HepG2 (cell line): ENCODE results near the gene TSPAN9. TPM values are rescaled to one million over a fixed set of nuclear protein-coding genes. Genes with fewer than 3 reads are reported as not detected.

Experiments used
- ATAC-seq: fragments of 200-7000 bp; cut with Tn5 transposase; 3 replicates; pipeline ENCODE4 v1.9.1; 2020; ENCODE audit warnings: mild to moderate bottlenecking, moderate library complexity
- BruUV-seq: library from RNA; stranded (reverse); fragments of 400-500 nt; replicated peaks from 2 replicates; lab custom pipeline; 2021; lab: Mats Ljungman, UMichigan
- CTCF ChIA-PET: fragments of 300-600 bp; formaldehyde crosslinking; extraction: SDS; loops from one replicate; lab custom pipeline; 2021; ENCODE audit warnings: low total read pairs, inconsistent platforms, low intra/inter-chr PET ratio; lab: Yijun Ruan, JAX
- POLR2A ChIA-PET: fragments of 350-600 bp; sonication (Branson Sonifier 250); formaldehyde crosslinking; loops from one replicate; lab custom pipeline; 2020; ENCODE audit warnings: antibody characterized with exemption, inconsistent platforms; lab: Yijun Ruan, JAX
- DNase-seq: peaks from one replicate; pipeline ENCODE4 v3.0.0-alpha.2; 2015; ENCODE audit warnings: low spot score
- FAIRE-seq: peaks from 3 replicates; lab custom pipeline; 2011; peaks lifted over from hg19 to GRCh38; lab: Jason Lieb, UNC
- H2AFZ ChIP-seq: one replicate; pipeline ENCODE4 v1.6.1; 2011; ENCODE audit warnings: low read length, inconsistent platforms
- H3K27ac ChIP-seq: fragments of 300-600 bp; 3 replicates; pipeline ENCODE4 v1.8.0; 2011; ENCODE audit warnings: mixed run types, mild to moderate bottlenecking, mixed read lengths, low read length, inconsistent platforms; ENCODE audit not compliant: insufficient read depth; ENCODE audit errors: extremely low read length
- H3K27me3 ChIP-seq, 2 experiments: fragments of 200-600 bp in 1 of 2; 2 replicates in 1 of 2; 3 replicates in 1 of 2; pipeline versions ENCODE4 v1.6.0 to v1.8.0; 2011; ENCODE audit warnings: low read length in 2 of 2, mild to moderate bottlenecking in 2 of 2, moderate library complexity in 2 of 2, inconsistent platforms in 1 of 2; ENCODE audit not compliant: insufficient read depth in 2 of 2, control insufficient read depth in 1 of 2
- H3K36me3 ChIP-seq, 2 experiments: fragments of 200-600 bp in 1 of 2; replicated peaks in 1 of 2; 2 replicates in 1 of 2; 3 replicates in 1 of 2; pipeline versions ENCODE4 v1.5.1 to v1.8.0; 2011; ENCODE audit warnings: low read length in 2 of 2, inconsistent platforms in 1 of 2; ENCODE audit not compliant: insufficient read depth in 2 of 2, control insufficient read depth in 1 of 2
- H3K4me1 ChIP-seq: 2 replicates; pipeline ENCODE4 v1.5.1; 2012; ENCODE audit warnings: low read length, inconsistent platforms; ENCODE audit not compliant: insufficient read depth
- H3K4me2 ChIP-seq: 2 replicates; pipeline ENCODE4 v1.6.0; 2011; ENCODE audit warnings: low read depth, low read length, inconsistent platforms
- H3K4me3 ChIP-seq, 3 experiments: fragments of 200-600 bp in 1 of 3; sonication (generic), shearing (Covaris generic) in 1 of 3; replicated peaks in 1 of 3; 2 replicates each; pipeline ENCODE4 v1.5.1; 2011 to 2016; ENCODE audit warnings: low read length in 3 of 3, inconsistent platforms in 2 of 3, low read depth in 2 of 3, mild to moderate bottlenecking in 2 of 3, control low read depth in 1 of 3, mixed read lengths in 1 of 3; ENCODE audit not compliant: insufficient read depth in 1 of 3
- H3K79me2 ChIP-seq: one replicate; pipeline ENCODE4 v1.6.1; 2011; ENCODE audit warnings: low read length, inconsistent platforms; ENCODE audit not compliant: insufficient read depth
- H3K9ac ChIP-seq: 2 replicates; pipeline ENCODE4 v1.6.0; 2011; ENCODE audit warnings: mild to moderate bottlenecking, low read depth, low read length, inconsistent platforms; ENCODE audit not compliant: insufficient read depth
- H3K9me3 ChIP-seq: 2 replicates; pipeline ENCODE4 v1.5.1; 2012; ENCODE audit warnings: mild to moderate bottlenecking, low read length
- H4K20me1 ChIP-seq: 2 replicates; pipeline ENCODE4 v1.6.0; 2011; ENCODE audit warnings: inconsistent platforms, mild to moderate bottlenecking, low read length, moderate library complexity; ENCODE audit not compliant: insufficient read depth
- ATF4 ChIP-seq, 2 experiments: fragments of 450-650 bp in 1 of 2; sonication (generic) in 1 of 2; formaldehyde crosslinking; IDR thresholded peaks; 2 replicates each; pipeline versions ENCODE4 v1.5.0 to v1.8.0; 2020 to 2022; ENCODE audit warnings: mild to moderate bottlenecking in 1 of 2, missing genetic modification reagents in 1 of 2
- CREB1 ChIP-seq, 2 experiments: fragments of 450-650 bp in 1 of 2; IDR thresholded peaks; 2 replicates each; pipeline ENCODE4 v1.6.1; 2016 to 2017; ENCODE audit warnings: control low read depth in 1 of 2, mild to moderate bottlenecking in 1 of 2, missing compliant biosample characterization in 1 of 2, missing genetic modification characterization in 1 of 2
- EP300 ChIP-seq, 3 experiments: sonication (generic) in 1 of 3; formaldehyde crosslinking in 1 of 3; IDR thresholded peaks; 2 replicates each; pipeline versions ENCODE4 v1.5.1 to v1.6.1; 2011 to 2020; ENCODE audit warnings: low read depth in 2 of 3, low read length in 2 of 3, borderline replicate concordance in 1 of 3, improper control_type of control experiment in 1 of 3, mild to moderate bottlenecking in 1 of 3, missing genetic modification reagents in 1 of 3, moderate library complexity in 1 of 3
- FOXP1 ChIP-seq, 2 experiments: fragments of 450-650 bp in 1 of 2; IDR thresholded peaks; 2 replicates each; pipeline ENCODE4 v1.6.1; 2017 to 2018; ENCODE audit warnings: antibody characterized with exemption in 1 of 2
- KLF16 ChIP-seq, 2 experiments: sonication (generic) in 1 of 2; formaldehyde crosslinking in 1 of 2; IDR thresholded peaks; 2 replicates each; pipeline versions ENCODE4 v1.6.1 to v1.8.0; 2016 to 2023; ENCODE audit warnings: missing genetic modification reagents in 2 of 2, missing compliant biosample characterization in 1 of 2
- KLF9 ChIP-seq: IDR thresholded peaks from 2 replicates; pipeline ENCODE4 v1.6.1; 2016; ENCODE audit warnings: low read depth
- PHB2 ChIP-seq: fragments of 450-650 bp; IDR thresholded peaks from 2 replicates; pipeline ENCODE4 v1.6.1; 2018; ENCODE audit not compliant: partially characterized antibody
- RELA ChIP-seq: sonication (generic); formaldehyde crosslinking; IDR thresholded peaks from 2 replicates; pipeline ENCODE4 v1.4.0; 2020; ENCODE audit warnings: missing genetic modification reagents
- TBL1XR1 ChIP-seq: fragments of 150-350 bp; IDR thresholded peaks from 2 replicates; pipeline ENCODE4 v1.6.1; 2014; ENCODE audit warnings: borderline replicate concordance, low read length; ENCODE audit not compliant: partially characterized antibody
- TBX3 ChIP-seq: fragments of 450-650 bp; IDR thresholded peaks from 2 replicates; pipeline ENCODE4 v1.6.1; 2017; ENCODE audit warnings: antibody characterized with exemption, mild to moderate bottlenecking, inconsistent platforms, borderline replicate concordance
- THAP11 ChIP-seq: IDR thresholded peaks from 2 replicates; pipeline ENCODE4 v1.6.1; 2016; ENCODE audit warnings: missing biosample characterization, missing genetic modification reagents
- THYN1 ChIP-seq: sonication (generic); formaldehyde crosslinking; IDR thresholded peaks from 2 replicates; pipeline ENCODE4 v1.8.1; 2023; ENCODE audit warnings: low read depth, mild to moderate bottlenecking, moderate library complexity, missing genetic modification reagents, borderline replicate concordance
- XBP1 ChIP-seq: sonication (generic); formaldehyde crosslinking; IDR thresholded peaks from 2 replicates; pipeline ENCODE4 v1.5.0; 2020; ENCODE audit warnings: missing genetic modification reagents
- ZHX1 ChIP-seq: sonication (generic); formaldehyde crosslinking; IDR thresholded peaks from 2 replicates; pipeline ENCODE4 v1.8.1; 2022; ENCODE audit warnings: low read depth, mild to moderate bottlenecking, missing genetic modification reagents
- ZNF235 ChIP-seq: sonication (generic); formaldehyde crosslinking; IDR thresholded peaks from 2 replicates; pipeline ENCODE4 v1.8.1; 2023; ENCODE audit warnings: mild to moderate bottlenecking, missing genetic modification reagents, borderline replicate concordance
- WGBS: methylation state at CpG from one replicate; pipeline ENCODE4 v1.1.6; 2017; ENCODE audit warnings: low lambda C conversion rate; 5-methylcytosine and 5-hydroxymethylcytosine counted together
- in situ Hi-C: cut with HindIII; loops from 2 replicates; pipeline ENCODE4 v1.10.0; 2017; ENCODE audit warnings: low pct_unique_long_range_greater_than_20kb; ENCODE audit not compliant: extremely low pct_ligation_motif_present
- intact Hi-C: fragments of 100-400 bp; cut with micrococcal nuclease; formaldehyde crosslinking; loops from one replicate; pipeline ENCODE4 v1.10.0; 2022; ENCODE audit not compliant: unreplicated experiment
- polyA plus RNA-seq, 8 experiments: library from polyadenylated mRNA; depleted of rRNA in 3 of 8; stranded (reverse) in 7 of 8; unstranded in 1 of 8; fragments of >200 nt; fragmentation: Illumina TruSeq in 4 of 8; extraction: Trizol in 4 of 8; gene quantifications; 2 replicates each; pipeline versions ENCODE4 v1.2.1 to v1.2.3, GENCODE V29; 2011 to 2016; ENCODE audit warnings: low read depth in 4 of 8, missing spikeins in 1 of 8, mixed read lengths in 1 of 8; ENCODE audit not compliant: insufficient read depth in 1 of 8
- total RNA-seq, 5 experiments: library from RNA; depleted of rRNA; stranded (reverse); fragments of >200 nt; fragmentation: Illumina TruSeq; extraction: Trizol; gene quantifications; 2 replicates each; pipeline ENCODE4 v1.2.3, GENCODE V29; 2016; ENCODE audit warnings: low read depth in 1 of 5
- TF ChIP-seq, protein P1 (sequence below): sonication (generic); formaldehyde crosslinking; conservative IDR thresholded peaks from 2 replicates; pipeline ENCODE4 v1.8.0; 2022; ENCODE audit warnings: missing genetic modification reagents

Gene TSPAN9
- total and polyA plus RNA-seq, 2 of the 13 experiments (the other 11 are each of a cell fraction or from before 2014, with no cell fraction given): 18.1 to 42.3 TPM

- TF ChIP-seq ZHX1 (CRISPR knock-in tag) (no peak), THAP11 (CRISPR knock-in tag) (no peak), CREB1 (IDR thresholded peaks at IDR 0.05) (no peak), CREB1 (CRISPR knock-in tag; IDR thresholded peaks at IDR 0.05) (no peak), XBP1 (CRISPR knock-in tag) (no peak), ATF4 (CRISPR knock-in tag; IDR thresholded peaks at IDR 0.05) (no peak)
These were observed 142.1 kb downstream of the TSPAN9 start (continued) for GRCh38 chr12:3219233-3219632.

DNA sequence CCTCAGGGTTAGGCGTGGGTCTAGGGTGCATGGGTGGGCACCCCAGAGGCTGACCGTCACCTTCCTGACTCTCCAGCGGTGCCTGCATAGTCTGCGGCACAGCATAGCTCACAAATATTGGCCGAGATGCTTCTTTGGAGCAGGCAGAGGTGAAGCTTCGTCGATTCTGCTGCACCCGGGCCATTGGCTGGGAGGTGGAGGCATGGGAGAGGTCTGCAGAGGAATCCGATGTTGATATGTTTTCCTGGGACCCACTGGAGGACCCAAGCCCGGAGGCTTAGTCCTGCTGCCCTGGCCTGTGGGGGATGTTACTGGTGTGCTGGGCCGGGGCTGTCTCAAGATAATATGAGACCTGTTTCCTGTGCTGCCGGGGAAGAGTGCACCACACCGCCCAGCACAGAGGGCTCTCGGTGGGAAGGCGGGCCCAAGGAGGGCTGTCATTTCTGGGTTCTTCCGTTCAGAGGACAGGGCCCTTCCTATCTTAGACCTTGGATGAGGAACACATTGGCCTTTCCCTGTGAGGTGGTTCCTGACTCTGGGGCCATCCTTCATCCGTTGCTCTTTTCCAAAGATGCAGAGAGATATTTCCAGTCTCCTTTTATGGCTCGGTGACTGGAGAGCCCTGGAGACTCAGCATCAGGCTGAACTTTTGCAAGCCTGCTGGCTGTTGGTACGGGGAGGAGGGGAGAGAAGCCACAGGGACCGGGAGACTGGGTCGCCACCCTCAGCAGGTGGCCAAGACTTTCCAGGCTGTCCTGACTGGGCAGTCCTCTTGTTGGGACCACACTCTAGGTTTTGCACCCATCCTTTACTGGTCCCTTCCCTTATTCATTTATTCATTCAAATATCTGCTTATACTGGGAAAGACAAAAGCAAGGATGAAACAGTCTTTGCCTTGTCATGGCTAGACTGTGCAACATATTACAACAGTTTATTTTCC is 143.5 kb downstream of the TSPAN9 start:
- DNase-seq (no peak), FAIRE-seq (no peak), ATAC-seq (no peak)
- CTCF ChIA-PET: no interaction called here
- Histone ChIP-seq H3K27me3 (no peaks in the 10 kb centered on the region), H3K79me2 (no peaks in the 10 kb centered on the region), H3K4me1 (no peaks in the 10 kb centered on the region), H4K20me1 (peaks cover 3% of the 10 kb centered on the region; the same call in 1 of the 2 replicates), H2AFZ (no peak overlapping the region), H3K9ac (no peak overlapping the region), H3K4me3 (no peak overlapping the region), H3K9me3 (no peaks in the 10 kb centered on the region), H3K36me3 (peaks cover 1 to 2% of the 10 kb centered on the region in 2 experiments; a peak in 2 of 5 replicates), H3K4me2 (no peak overlapping the region), H3K27ac (no peak overlapping the region)
- no TSS peak for BruUV-seq
- intact Hi-C loops (no loop called here), in situ Hi-C loops (no loop called here)
- POLR2A ChIA-PET: no interaction called here
- WGBS: 94% methylated on average over 11 of the region's 21 CpGs
- TF ChIP-seq KLF9 (CRISPR knock-in tag) (no peak), FOXP1 (IDR thresholded peaks at IDR 0.05) (no peak), FOXP1 (CRISPR knock-in tag; IDR thresholded peaks at IDR 0.05) (no peak), TBL1XR1 (no peak), KLF16 (CRISPR knock-in tag; IDR thresholded peaks at IDR 0.05) (no peak), PHB2 (no peak), ZNF235 (CRISPR knock-in tag) (no peak), EP300 (IDR thresholded peaks at IDR 0.05; ENCODE audit: low read depth in 2 of 2, low read length in 2 of 2) (no peak), EP300 (CRISPR knock-in tag; IDR thresholded peaks at IDR 0.05; ENCODE audit: borderline replicate concordance) (no peak), THYN1 (CRISPR knock-in tag) (no peak), TBX3 (no peak), RELA (CRISPR knock-in tag) (no peak)
- TF ChIP-seq, protein P1, sequence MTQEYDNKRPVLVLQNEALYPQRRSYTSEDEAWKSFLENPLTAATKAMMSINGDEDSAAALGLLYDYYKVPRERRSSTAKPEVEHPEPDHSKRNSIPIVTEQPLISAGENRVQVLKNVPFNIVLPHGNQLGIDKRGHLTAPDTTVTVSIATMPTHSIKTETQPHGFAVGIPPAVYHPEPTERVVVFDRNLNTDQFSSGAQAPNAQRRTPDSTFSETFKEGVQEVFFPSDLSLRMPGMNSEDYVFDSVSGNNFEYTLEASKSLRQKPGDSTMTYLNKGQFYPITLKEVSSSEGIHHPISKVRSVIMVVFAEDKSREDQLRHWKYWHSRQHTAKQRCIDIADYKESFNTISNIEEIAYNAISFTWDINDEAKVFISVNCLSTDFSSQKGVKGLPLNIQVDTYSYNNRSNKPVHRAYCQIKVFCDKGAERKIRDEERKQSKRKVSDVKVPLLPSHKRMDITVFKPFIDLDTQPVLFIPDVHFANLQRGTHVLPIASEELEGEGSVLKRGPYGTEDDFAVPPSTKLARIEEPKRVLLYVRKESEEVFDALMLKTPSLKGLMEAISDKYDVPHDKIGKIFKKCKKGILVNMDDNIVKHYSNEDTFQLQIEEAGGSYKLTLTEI: no peak
